DMS 273 treated with DMSO at 0.1 percent for 48 hours (cell line): ENCODE data around the gene WFDC5.
"Not testable (repeated sequence)": the region's sequence is repeated elsewhere in the genome, so short reads cannot be mapped to it uniquely, and the experiment has no call there.

Experiments
- DNase-seq: peaks from one replicate; lab custom pipeline; 2025; lab: John Stamatoyannopoulos, UW

Gene WFDC5

GRCh38 chr20:45114465-45115385, at the start of gene WFDC5:
Gene WFDC5, minus strand, starts transcription at chr20:45115174. Its CDS starts 91 bp downstream, at chr20:45115083.
- DNase-seq: no peak

- DNase-seq: no peak
These were observed 48.3 kb upstream of the WFDC5 start for GRCh38 chr20:45163083-45163803.

- peak; percentile 23 for DNase-seq
These were observed 43.0 kb upstream of the WFDC5 start for GRCh38 chr20:45157962-45158361.

DNA sequence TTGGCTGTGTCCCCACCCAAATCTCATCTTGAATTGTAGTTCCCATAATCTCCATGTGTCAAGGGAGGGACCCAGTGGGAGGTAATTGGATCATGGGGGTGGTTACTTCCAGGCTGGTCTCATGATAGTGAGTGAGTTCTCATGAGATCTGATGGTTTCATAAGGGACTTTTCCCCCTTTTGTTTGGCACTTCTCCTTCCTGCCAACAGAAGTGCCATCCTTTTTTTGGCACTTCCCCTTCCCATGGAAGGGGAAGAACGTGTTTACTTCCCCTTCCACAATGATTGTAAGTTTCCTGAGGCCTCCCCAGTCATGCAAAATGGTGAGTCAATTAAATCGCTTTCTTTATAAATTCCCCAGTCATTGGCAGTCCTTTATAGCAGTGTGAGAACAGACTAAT, 41.7 kb upstream of the WFDC5 start:
- DNase-seq: no peak

DNA sequence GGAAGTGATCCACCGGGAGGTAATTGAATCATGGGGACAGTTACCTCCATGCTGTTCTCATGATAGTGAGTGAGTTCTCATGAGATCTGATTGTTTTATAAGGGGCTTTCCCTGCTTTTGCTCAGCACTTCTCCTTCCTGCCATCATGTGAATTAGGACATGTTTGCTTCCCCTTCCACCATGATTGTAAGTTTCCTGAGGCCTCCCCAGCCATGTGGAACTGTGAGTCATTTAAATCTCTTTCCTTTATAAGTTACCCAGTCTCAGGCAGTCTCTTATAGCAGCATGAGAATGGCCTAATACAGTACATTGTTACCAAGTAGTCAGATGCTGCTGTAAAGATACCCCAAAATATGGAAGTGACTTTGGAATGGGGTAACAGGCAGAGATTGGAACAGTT, 39.8 kb upstream of the WFDC5 start:
- DNase-seq: not testable (repeated sequence)

DNA sequence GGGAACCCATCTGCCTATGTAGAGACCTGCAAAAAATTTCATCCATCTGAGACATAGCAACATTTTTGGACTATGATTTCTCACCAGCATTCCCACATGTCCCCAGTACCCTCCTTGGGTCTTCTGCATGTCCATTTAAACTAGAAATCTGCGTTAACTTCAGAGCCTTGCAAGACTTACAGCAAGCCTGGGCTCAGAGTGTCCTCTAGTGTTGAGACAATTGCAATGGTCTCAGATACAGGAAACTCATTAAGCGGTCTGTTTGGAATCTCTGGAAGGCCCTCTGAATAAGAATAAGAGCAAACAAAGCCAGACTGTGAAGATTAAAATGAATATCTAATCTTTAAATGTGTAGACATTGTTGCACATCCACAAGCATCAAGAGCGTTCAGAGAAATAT, 39.2 kb upstream of the WFDC5 start:
- no peak for DNase-seq

DNA sequence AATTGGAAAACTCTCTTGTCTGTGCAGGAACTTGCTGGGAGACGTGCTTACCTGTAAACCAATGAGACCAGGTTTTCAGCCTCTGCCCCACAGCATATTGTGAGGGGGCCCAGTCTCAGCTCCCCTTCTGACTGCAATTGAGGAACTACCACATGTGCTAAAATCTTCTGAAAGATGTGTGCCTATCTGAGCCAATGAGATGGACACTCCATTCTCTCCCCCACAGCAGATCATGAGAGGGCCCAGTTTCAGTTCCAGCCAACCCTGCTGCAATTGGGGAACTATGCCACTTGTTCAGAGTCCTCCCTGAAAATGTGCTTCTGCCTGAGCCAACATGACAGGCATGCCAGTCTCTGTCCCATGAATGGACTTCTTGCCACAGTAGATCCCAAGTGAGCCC, 38.8 kb upstream of the WFDC5 start:
- DNase-seq: no peak

DNA sequence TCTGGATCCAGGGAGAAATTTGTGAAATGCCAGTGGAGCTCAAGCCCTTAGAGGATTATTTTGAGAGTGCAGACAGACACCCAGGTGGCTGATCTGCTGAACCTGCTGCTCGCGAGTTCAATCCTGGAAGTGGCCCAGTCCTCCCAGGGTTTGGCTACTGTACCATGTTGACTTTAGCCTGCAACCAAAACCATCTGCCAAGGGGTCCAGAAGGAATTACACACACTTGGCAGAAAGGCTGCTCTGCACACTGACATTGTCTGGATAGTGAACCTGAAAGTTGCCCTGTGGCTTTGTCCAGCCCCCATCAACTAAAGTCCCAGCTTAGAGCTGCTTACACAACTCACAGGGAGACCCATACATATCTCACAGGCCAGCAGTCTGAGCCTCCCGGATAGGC, 38.2 kb upstream of the WFDC5 start:
- DNase-seq: no peak

DNA sequence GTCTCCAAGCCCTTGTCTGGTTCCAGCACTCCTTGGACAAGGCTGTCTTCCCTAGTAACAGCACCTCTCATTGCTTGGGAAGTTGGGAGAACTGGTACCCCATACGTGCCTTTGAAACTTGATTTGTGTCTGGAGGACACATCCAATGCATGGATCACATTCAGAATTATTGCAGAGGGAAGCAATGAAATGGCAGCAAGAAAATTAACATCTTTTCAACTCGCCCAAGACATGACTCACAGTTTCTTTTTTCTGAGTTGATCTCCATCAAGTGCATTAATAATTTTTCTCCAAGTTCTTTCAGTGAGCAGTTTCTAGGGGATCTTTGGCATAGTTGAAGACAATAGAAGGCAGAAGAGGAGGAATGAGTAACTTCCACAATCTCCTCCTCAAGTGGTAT, 37.4 kb upstream of the WFDC5 start:
- no peak for DNase-seq

DNA sequence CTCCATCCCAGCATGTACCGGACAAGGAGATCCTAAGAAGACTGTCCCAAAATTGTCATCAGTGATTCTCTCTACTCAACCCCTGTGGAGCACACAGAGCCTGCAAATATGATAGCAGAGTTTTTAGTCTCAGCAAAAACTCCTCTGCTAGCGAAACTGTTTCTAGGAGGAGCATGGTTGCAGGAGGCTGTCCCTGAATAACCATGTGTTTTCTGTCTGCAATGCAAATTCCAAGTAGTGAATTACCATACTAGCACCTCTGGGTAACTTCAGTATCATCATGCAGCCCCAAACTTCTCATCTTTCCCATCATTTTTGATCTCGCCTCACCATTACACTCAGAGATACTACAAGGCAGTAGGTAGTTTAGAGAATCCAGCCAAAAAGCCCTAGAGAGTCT, 34.1 kb upstream of the WFDC5 start:
- no peak for DNase-seq

DNA sequence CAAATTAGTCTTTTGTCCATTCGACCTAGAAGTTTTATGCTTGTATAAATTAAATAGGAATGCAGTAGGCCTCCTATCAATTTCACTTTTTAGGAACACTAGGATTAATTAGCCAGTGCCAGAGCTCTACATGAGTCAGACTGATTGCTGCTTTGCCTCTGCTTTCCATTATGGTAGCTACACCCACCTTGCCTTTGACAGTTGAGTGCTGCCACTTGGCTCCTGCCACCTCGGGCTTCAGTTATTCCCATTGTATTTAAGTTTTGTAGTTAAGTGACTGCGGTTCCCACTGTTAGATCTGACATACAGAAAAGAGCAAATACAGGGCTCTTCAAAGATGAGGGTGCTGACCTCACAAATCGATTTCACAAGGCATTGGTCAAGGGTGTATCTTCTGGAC, 25.9 kb upstream of the WFDC5 start:
- DNase-seq: no peak

DNA sequence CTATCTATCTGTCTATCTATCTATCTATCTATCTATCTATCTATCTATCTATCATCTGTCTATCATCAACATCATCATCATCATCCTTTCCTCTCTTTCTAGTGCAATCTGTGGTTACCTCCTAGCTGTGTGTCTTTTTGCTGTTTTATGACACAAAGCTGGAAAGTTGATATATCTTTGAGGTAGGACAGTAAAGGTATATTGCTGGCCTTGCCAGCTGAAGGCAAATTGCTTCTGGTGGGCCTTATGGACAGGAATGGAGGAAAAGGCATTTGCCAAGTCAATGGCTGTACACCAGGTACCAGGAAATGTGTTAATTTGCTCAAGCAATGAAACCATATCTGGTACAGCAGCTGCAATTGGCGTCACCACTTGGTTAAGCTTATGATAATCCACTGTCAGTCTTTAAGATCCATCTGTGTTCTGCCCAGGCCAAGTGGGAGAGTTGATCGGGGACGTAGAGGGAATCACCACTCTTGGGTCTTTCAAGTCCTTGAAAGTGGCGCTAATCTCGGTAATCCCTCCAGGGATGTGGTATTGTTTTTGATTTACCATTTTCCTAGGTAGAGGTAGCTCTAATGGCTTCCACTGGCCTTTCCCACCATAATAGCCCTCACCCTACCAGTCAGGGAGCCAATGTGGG, 24.9 kb upstream of the WFDC5 start:
- DNase-seq: not testable (repeated sequence)

DNA sequence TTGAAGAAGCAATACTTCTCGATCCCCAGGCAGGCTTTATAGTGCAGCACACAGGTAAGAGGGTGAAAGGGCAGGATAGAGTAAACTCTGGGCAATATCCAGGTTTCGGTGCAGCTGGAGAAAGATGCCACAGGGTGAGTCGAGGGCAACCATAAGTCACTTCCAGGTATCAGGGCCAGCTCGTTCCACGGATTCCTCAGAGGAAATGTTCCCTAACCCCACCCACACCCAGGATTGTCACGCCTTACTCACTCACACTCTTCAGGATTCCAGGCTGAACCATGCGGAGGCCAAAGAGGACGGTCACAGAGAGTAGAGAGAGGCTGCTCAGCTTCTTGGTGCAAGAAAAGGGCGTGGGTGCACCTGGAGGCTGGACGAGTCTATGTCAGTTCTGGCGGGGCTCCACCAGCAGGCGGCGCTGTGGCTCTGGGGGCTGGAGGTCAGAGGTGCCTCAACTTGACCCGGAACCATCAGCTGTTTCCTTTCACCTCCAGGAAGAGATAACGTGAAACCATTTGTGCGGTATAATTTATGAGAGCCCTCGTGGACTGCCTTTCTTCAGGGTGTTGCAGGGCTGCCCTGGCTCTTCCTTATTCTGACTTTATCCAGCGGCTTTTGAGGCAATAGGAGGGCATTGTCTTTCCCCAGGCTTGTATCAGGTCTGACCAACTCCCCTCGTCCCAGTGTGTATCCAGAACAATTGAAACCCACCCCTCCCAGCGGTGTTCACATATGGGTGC, 23.8 kb upstream of the WFDC5 start:
- no peak for DNase-seq

DNA sequence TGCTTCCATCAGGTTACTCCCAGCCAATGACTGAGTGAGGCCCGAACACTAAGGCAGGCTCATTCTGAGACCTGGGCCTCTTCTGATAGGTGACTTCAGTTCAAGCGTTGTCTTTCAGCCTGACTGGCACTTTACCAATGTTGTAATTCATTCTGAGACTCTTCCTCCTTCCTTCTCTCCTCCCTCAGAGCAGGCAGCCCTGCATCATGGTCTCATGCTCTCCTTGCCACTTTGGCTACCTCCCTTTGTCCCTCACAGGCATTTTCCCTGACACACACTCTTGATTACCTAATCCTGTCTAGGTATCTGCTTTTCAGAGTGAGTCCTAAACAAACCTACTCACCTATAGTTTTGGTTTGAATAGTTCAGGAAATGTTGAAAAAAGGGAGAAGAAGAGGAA, 21.9 kb upstream of the WFDC5 start:
- no peak for DNase-seq

DNA sequence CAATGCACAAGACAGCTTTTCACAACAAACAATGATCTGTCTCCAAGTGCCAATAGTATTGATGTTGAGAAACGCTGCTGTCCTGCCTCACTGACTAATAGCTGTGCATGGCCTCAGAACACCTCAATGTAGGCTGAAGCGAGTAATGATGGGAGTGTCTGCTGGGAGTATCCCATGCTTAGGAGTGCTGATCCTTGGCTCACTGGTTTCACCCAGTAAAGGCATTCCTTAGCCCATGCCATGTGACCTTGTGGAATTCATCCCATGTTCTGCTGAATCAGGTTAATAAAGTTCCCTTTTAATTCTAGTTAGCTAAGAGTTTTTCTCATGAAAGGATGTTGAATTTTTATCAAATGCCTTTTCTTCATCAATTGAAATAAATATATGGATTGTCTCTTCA, 13.1 kb upstream of the WFDC5 start:
- no peak for DNase-seq

DNA sequence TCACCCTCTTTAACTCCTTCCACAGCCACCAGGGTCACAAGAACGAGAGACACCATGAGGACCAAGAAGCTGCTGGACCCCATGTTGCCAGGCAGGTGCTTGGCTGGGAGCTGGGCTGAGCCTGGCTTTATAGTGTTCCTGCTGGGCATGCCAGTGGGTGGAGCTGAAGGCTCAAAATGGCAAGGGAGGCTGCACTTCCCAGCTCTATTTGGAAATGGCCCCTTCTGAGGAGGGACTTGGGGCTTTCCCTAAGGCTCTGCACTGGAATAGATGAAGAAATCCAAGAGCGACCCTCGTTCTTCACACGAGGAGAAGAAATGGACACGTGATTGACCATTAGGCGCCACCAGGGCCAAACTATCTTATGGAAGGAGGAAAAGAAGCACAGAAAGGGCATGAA, 9.4 kb upstream of the WFDC5 start, which contains the start of gene WFDC12:
Gene WFDC12 (minus strand): TSS at position 101 of the 400 bp plus-strand sequence. CDS start 18 bp downstream, at position 83.
- DNase-seq: no peak

DNA sequence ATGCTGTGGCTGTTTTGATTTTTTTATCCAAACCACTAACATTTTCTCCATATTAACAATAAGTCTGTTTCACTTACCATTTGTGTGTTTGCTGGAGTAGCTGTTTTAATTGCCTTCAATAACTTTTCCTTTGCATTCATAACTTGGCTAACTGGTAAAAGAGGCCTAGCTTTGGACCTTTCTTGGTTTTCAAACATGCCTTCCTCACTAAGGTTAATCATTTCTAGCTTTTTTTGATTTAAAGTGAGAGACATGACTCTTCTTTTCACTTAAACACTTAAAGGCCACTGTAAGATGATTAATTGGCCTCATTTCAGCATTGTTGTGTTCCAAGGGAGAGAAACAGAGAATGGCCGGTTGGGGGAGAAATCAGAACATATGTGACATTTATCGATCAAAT, 6.4 kb upstream of the WFDC5 start:
- DNase-seq: no peak

DNA sequence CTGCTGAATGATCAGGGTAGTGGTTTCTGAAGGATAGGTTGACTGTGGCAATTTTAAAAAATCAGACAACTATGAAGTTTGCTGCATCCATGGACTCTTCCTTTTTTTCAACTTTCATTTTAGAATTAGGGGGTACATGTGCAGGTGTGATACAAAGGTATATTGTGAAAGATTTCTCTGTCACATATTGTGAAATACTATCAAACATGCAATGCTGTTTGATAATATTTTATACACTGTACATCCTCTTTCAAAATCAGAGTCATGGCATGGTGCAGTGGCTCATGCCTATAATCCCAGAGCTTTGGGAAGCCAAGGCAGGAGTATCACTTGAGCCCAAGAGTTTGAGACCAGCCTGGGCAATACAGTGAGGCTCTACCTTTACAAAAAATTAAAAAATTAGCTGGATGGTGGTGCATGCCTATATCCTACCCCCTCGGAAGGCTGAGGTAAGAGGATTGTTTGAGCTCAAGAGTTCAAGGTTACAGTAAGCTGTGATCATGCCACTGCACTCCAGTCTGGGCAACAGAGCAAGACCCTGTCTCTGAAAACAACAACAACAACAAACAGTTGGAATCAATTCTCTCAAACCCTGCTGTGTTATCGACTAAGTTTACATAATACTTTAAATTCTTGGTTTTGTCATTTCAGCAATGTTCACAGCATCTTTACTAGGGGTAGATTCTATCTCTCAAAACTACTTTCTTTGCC, 4.7 kb upstream of the WFDC5 start:
- no peak for DNase-seq

DNA sequence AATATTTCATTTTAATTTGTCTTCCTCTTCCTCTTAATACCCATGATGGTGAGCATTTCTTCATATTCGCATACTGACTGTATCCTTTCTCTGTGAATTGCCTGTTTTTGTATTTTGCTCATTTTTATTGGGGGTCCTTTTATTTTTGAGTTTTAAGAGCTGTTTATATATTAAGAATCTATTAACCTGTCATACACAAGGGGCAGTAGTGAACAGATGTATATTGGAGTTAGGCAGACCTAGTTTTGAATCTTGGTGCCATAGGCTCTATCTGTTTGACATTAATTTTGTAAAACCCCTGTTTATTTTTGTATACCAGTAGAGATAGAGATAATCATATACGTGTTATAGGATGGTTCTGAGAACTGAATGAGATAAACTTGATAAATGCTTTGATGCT, 3.1 kb upstream of the WFDC5 start:
- DNase-seq: no peak

GRCh38 chr20:45117581-45117980, 2.6 kb upstream of the WFDC5 start:
- DNase-seq: no peak

- no peak for DNase-seq
These were observed 855 bp upstream of the WFDC5 start for GRCh38 chr20:45115829-45116228.
